GM12891 (cell line): ENCODE results near the gene ARV1.

Experiments
- POLR2AphosphoS5 ChIP-seq: IDR thresholded peaks from 2 replicates; pipeline ENCODE4 v1.6.1; 2011; ENCODE audit warnings: low read depth, low read length, control low read depth
- POU2F2 ChIP-seq: IDR thresholded peaks from 2 replicates; pipeline ENCODE4 v1.6.1; 2011; ENCODE audit warnings: low read depth, mild to moderate bottlenecking, control low read depth, low read length, moderate library complexity

DNA sequence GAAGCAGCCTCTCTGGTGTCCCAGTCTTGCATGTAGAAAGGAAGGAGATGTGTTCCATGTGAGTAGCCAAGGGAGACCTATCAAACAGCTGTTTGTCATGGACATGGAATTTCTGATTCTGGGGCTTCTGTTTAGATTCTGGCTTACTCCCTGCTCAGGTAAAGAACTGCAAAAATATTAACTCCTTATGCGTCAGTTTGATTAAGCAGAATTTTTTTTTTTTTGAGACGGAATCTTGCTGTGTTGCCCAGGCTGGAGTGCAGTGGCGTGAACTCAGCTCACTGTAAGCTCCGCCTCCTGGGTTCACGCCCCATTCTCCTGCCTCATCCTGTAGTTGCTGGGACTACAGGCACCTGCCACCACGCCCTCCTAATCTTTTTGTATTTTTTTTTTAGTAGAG is 6.8 kb downstream of the ARV1 start:
- TF ChIP-seq POLR2AphosphoS5 (no peak), POU2F2 (no peak)
